GM12801 (cell line): Measurements from ENCODE around the gene SMIM1.

ENCODE experiments used
- CTCF ChIP-seq: IDR thresholded peaks from one replicate; pipeline ENCODE4 v1.5.1; 2011; ENCODE audit warnings: control low read depth; ENCODE audit not compliant: insufficient read length; ENCODE audit errors: extremely low read depth

The SMIM1 gene

GRCh38 chr1:3745590-3746381, 26.8 kb upstream of the SMIM1 start:
- TF ChIP-seq CTCF = no peak

GRCh38 chr1:3746389-3746829, 26.1 kb upstream of the SMIM1 start:
- no peak for TF ChIP-seq CTCF

GRCh38 chr1:3746830-3747521, 25.6 kb upstream of the SMIM1 start:
- no peak for TF ChIP-seq CTCF

GRCh38 chr1:3747522-3747848, 25.1 kb upstream of the SMIM1 start:
- no peak for TF ChIP-seq CTCF

- TF ChIP-seq CTCF = no peak
Observed at GRCh38 chr1:3747903-3748302, 24.6 kb upstream of the SMIM1 start.

- no peak for TF ChIP-seq CTCF
Observed at GRCh38 chr1:3749512-3749911, 23.0 kb upstream of the SMIM1 start.

GRCh38 chr1:3750741-3751140, 21.8 kb upstream of the SMIM1 start:
- no peak for TF ChIP-seq CTCF
